GM12891 (cell line): Measurements from ENCODE around the gene ATP2B2.

Experiments
- DNase-seq: peaks from one replicate; pipeline ENCODE4 v3.0.0; 2011; ENCODE audit warnings: low spot score; ENCODE audit not compliant: insufficient read length
- FAIRE-seq: peaks from 2 replicates; lab custom pipeline; 2011; peaks lifted over from hg19 to GRCh38; lab: Jason Lieb, UNC
- PAX5 ChIP-seq: IDR thresholded peaks from 2 replicates; pipeline ENCODE4 v1.6.1; 2011; ENCODE audit warnings: low read length, moderate library complexity, mild to moderate bottlenecking; ENCODE audit not compliant: insufficient read depth, severe bottlenecking
- POLR2A ChIP-seq: IDR thresholded peaks from 2 replicates; pipeline ENCODE4 v1.6.1; 2011; ENCODE audit warnings: low read depth, low read length, control low read depth
- POLR2AphosphoS5 ChIP-seq: IDR thresholded peaks from 2 replicates; pipeline ENCODE4 v1.6.1; 2011; ENCODE audit warnings: low read depth, low read length, control low read depth
- POU2F2 ChIP-seq: IDR thresholded peaks from 2 replicates; pipeline ENCODE4 v1.6.1; 2011; ENCODE audit warnings: low read depth, mild to moderate bottlenecking, control low read depth, low read length, moderate library complexity
- SPI1 ChIP-seq: IDR thresholded peaks from 2 replicates; pipeline ENCODE4 v1.6.1; 2011; ENCODE audit warnings: low read depth, low read length, control low read depth
- TAF1 ChIP-seq: IDR thresholded peaks from 2 replicates; pipeline ENCODE4 v1.6.1; 2011; ENCODE audit warnings: low read depth, low read length, control low read depth

ATP2B2 gene

DNA sequence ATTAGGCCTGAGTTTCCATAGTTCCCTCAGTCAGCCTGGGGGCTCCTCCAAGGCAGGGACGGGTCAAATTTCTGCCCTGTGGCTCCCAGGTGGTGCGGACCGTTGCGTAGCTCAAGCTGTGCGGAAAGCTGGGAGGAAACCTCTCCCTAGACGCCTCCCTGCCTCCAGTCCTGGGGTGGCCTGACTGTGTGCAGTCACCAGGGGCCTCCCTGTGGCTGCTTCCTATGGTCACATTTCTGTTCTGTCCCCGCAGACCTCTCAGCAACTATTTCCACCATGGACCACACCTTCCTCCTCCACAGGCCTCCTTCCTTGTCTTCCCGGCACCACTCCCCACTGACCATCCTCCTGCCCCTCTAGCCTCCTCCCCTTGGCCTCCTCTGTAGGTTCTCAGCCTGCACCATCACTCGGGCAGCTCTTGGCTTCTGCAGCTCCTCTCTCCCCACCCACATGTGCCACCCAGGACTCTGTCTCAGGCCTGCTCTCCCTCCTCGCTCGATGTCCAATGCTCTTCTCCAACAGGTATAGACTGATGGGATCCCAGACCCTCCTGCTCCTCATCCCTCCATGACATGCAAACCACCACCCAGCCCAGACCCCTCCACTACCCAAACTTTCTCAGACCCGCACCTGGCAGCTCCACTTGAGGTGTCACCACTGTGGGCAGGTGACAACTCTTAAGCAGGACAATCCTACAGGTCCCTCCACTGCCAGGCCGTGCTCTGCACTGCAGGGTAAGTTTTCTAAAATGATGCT is 157.6 kb downstream of the ATP2B2 start:
- FAIRE-seq (no peak), DNase-seq (no peak)
- TF ChIP-seq POU2F2 (no peak), PAX5 (no peak), POLR2A (no peak), POLR2AphosphoS5 (no peak), SPI1 (no peak), TAF1 (no peak)

DNA sequence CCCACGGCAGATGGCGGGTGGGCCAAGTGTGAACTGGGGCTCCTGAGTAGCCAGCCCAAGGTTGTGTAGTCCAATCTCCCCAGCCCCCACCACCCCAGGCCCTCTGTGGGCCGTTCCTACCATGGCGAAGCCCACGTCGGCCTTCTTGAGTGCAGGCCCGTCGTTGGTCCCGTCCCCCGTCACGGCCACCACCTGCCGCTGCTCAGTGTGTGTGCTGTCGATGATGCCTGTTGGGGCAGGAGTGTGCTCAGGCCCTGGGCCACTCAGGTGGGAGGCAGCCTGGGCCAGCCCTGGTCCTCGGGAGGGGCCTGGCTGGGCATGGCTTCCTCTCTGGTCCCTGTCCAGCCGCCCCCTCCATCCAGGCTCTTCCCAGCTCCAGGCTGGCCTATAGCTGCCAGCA is 159.5 kb downstream of the ATP2B2 start:
- DNase-seq: no peak
- no peak for FAIRE-seq
- TF ChIP-seq POLR2A (no peak), TAF1 (no peak), POLR2AphosphoS5 (no peak), POU2F2 (no peak), PAX5 (no peak), SPI1 (no peak)

DNA sequence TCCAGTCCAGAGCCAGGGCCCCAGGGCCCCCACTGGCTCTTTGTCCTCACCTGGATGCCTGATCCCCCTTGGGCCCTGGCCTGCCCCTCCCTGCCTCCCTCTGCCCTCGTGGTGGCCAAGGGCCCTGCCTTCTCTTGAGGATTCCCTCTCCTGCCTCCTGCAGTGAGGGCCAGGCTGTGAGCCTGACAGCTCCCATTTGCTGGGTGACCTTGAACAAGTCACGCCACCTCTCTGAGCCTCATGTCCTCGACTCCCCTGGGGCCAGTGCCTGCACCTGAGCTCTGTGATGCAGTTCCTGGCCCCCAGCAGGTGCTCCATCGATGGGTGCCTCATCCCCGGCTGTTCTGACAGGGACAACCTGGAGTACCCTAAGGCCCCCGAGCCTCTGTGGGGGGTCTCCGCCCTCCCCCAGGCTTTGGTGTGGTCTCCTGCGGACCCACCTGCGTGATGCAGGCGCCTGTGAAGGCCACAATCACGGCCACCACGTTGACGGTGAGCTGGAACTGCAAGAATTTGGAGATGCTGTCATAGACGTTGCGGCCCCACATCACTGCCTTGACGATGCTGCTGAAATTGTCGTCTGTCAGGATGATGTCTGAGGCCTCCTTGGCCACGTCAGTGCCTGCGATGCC is 160.3 kb downstream of the ATP2B2 start:
- TF ChIP-seq SPI1 (no peak), TAF1 (no peak), POLR2A (no peak), POU2F2 (no peak), PAX5 (no peak), POLR2AphosphoS5 (no peak)
- DNase-seq (no peak), FAIRE-seq (no peak)

DNA sequence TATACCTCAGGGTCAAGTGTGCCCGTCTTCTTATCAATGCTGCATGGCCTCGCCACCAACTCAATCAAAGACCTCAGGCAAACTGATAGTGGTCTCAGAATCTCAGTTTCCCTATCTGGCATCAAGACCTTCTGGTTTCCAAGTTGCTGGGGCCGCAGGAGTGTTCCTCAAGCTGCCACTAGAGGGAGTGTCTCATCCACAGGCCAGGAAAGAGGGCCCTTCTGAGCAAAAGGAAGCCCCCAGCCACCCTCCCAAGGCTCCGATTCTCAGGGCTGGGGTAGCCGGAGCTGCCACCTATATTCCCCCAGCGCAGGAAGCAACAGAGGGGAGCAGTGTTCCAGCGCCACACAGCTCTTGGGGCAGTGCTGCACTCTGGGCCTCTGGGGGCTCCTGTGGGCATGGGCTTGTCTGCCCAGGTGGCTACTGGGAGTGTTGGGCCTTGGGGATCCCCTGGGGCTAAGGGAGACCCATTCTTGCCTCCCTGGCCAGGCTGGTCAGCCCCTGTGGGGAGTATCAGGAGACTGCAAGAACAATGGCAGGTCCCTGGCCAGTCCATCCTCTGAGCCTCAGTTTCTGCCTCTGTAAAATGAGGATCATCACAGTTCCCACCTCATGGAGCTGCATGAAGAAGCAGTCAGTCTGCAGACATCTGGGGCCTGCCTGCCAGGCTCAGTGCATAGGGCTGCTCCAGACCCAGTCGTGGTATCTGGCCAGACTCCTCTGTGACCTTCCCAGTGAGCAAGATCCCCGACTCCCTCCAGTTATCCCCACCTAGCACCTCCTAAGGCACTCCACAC is 161.0 kb downstream of the ATP2B2 start:
- DNase-seq (peak; percentile 85), FAIRE-seq (no peak)
- TF ChIP-seq TAF1 (no peak), POLR2AphosphoS5 (no peak), PAX5 (no peak), SPI1 (no peak), POLR2A (no peak), POU2F2 (no peak)

DNA sequence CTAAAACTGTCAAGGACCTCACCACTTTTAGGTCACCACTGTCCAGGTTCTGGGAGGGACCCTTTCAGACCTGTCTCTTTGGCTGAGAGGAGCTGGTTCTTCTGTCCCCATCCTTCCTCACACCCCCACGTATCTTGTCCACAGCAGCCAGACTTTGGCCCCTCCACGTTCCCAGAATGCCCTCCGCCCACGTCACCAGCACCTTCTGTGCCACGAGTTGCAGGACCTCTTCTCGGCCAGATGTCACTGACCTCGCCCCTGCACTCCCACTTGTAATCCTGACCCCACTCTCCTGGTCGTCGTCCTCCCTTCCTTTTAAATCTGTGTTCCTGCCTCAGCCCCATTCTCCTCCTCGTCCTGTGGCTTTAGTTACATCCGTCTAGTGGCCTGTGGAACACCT is 161.9 kb downstream of the ATP2B2 start:
- FAIRE-seq: no peak
- no peak for DNase-seq
- TF ChIP-seq TAF1: no peak
- no peak for TF ChIP-seq POU2F2
- no peak for TF ChIP-seq SPI1
- no peak for TF ChIP-seq POLR2A
- no peak for TF ChIP-seq PAX5
- TF ChIP-seq POLR2AphosphoS5: no peak

DNA sequence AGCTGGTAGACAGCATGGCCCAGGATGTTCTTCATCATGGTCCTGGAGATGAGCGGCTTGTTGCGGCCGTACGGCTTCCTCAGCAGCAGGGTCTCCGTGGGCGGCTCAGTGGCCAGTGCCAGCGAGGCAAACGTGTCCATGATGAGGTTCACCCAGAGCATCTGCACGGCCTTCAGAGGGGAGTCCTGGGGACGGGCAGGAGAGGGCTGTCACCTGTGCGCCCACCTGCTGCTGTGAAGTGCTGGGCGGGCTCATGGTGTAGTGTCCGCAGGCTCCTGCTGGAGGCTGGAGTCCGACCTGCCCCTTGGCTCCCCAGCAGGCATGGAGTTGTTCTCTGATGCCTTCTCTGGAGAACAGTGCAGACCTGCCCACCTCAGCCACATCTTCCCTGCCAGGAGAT is 162.6 kb downstream of the ATP2B2 start:
- no peak for TF ChIP-seq POLR2A
- DNase-seq (no peak), FAIRE-seq (no peak)

DNA sequence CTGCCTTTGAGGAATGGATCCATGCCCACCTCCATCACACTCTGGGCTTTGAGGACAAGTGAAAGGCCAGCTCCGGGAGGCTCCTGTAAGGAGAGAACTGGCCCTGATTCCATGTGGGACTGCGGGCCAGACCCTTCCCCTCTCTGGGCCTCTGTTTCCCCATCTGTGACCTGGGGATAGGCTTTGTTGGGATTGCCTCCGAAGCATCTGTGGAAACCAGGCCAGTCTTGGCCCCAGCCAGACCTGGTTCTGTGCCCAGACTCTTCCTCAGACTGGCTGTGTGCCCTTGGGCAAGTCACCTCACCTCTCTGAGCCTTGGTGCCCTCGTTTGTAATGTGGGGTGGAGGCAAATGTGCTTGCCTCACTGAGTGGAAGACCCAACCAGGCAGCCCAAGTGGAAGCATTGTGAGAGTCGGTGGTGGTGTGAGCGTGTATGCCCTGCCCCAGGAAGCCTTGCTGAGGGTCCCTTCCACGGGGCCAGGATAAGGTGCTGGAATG is 163.4 kb downstream of the ATP2B2 start:
- no peak for FAIRE-seq
- TF ChIP-seq TAF1: no peak
- no peak for TF ChIP-seq PAX5
- no peak for TF ChIP-seq SPI1
- no peak for TF ChIP-seq POLR2A
- no peak for TF ChIP-seq POLR2AphosphoS5
- TF ChIP-seq POU2F2: no peak
- no peak for DNase-seq

DNA sequence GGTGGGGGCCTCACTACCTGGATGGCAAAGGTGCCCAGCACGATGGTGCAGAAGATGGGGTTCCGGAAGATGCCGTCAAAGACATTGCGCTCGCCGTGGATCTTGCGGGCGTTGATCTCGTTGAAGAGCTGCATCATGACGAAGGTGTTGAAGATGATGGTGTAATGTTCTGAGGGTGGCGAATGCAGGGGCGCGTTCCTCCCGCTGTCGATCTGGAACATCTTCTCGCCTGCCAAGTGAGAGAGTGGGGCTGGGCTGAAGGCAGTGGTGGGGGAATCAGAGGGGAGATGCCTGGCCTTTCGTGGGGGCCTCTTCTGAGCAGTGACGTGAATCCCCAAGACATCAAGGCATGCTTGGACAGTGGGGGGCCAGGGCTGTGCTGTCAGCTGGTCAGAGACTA is 164.9 kb downstream of the ATP2B2 start:
- DNase-seq (no peak), FAIRE-seq (no peak)
- TF ChIP-seq PAX5: no peak
- no peak for TF ChIP-seq POLR2AphosphoS5

DNA sequence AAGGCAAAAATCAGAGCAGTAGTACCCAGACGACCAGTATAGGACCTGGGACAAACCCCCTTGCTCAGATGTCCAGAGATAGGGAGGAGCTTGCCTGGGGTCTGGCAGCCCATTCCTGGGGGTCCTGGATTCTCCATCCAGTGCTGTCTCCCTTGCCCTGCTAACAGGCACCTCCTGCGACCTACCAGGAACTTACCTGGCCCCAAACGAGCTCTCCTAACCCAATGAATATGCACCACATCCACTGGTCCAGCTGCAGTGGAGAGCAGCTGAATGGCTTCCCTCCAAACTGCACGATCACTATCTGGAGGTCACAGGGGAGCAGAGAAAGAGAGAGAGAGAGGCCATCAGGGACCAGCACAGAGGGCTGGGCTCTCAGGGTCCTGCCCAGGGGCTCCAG is 165.3 kb downstream of the ATP2B2 start:
- DNase-seq (no peak), FAIRE-seq (no peak)
- TF ChIP-seq TAF1: no peak
- no peak for TF ChIP-seq PAX5
- no peak for TF ChIP-seq POLR2A
- TF ChIP-seq POLR2AphosphoS5: no peak
- TF ChIP-seq POU2F2: no peak
- no peak for TF ChIP-seq SPI1
